Measurements from ENCODE around the gene PPAN. TPM values are rescaled to one million over a fixed set of nuclear protein-coding genes. Genes with fewer than 3 reads are reported as not detected.

PPAN gene
- total and polyA plus RNA-seq, 8 donors = 22.6 to 49.8 (median 28.5) TPM

GRCh38 chr19:10091895-10092641, 14.1 kb upstream of the PPAN start:
- ATAC-seq = no peak
- no peak for DNase-seq
- intact Hi-C loops (cut with DNase I) = no loop called here
- no peaks in the 10 kb centered on the region for H3K27me3 ChIP-seq
- H3K9me3 ChIP-seq = no peaks in the 10 kb centered on the region
- no peak for TF ChIP-seq CTCF (IDR thresholded peaks at IDR 0.05)
- H3K4me3 ChIP-seq = no peak overlapping the region
- peaks cover 3 to 20% of the 10 kb centered on the region in 2 donors for H3K4me1 ChIP-seq
- H3K27ac ChIP-seq = no peak overlapping the region
- H3K36me3 ChIP-seq = peaks cover 0 to 51% of the 10 kb centered on the region in 2 donors

GRCh38 chr19:10092648-10093294, 13.4 kb upstream of the PPAN start:
- intact Hi-C loops (cut with DNase I) = no loop called here
- no peak overlapping the region for H3K4me3 ChIP-seq
- H3K27ac ChIP-seq = no peak overlapping the region
- DNase-seq (no peak), ATAC-seq (no peak)
- TF ChIP-seq CTCF (IDR thresholded peaks at IDR 0.05) = no peak
- no peaks in the 10 kb centered on the region for H3K9me3 ChIP-seq
- H3K4me1 ChIP-seq = peaks cover 3 to 14% of the 10 kb centered on the region in 2 donors
- peaks cover 0 to 51% of the 10 kb centered on the region in 2 donors for H3K36me3 ChIP-seq
- no peaks in the 10 kb centered on the region for H3K27me3 ChIP-seq

GRCh38 chr19:10093295-10094186, 12.6 kb upstream of the PPAN start:
- Histone ChIP-seq H3K4me3 (no peak overlapping the region), H3K4me1 (peaks cover 3 to 14% of the 10 kb centered on the region in 2 donors), H3K27me3 (no peaks in the 10 kb centered on the region), H3K36me3 (peaks cover 0 to 51% of the 10 kb centered on the region in 2 donors), H3K9me3 (no peaks in the 10 kb centered on the region), H3K27ac (no peak overlapping the region)
- DNase-seq = no peak
- intact Hi-C loops (cut with DNase I) = no loop called here
- TF ChIP-seq CTCF (IDR thresholded peaks at IDR 0.05) = no peak
- ATAC-seq = no peak

- H3K4me3 ChIP-seq = peak overlapping the region; percentile 5 to 20
- intact Hi-C loops (cut with DNase I) = no loop called here
- DNase-seq (no peak), ATAC-seq (no peak)
- H3K4me1 ChIP-seq = peaks cover 3 to 14% of the 10 kb centered on the region in 2 donors
- H3K36me3 ChIP-seq = peaks cover 0 to 33% of the 10 kb centered on the region in 2 donors
- TF ChIP-seq CTCF (IDR thresholded peaks at IDR 0.05) = no peak
- H3K9me3 ChIP-seq = no peaks in the 10 kb centered on the region
- peak overlapping the region; percentile 69 to 90 for H3K27ac ChIP-seq
- H3K27me3 ChIP-seq = no peaks in the 10 kb centered on the region
These were observed 10.6 kb upstream of the PPAN start for GRCh38 chr19:10095622-10095947.

All from left lung (tissue), 10 donors.